Activated naive CD8-positive, alpha-beta T cell (primary cell): ENCODE results near the gene UBE2C.
"Not testable (repeated sequence)": the region's sequence is repeated elsewhere in the genome, so short reads cannot be mapped to it uniquely, and the experiment has no call there.

ENCODE experiments used
- H3K27ac Mint-ChIP-seq: one replicate; pipeline ENCODE4 v1.8.0; 2021; ENCODE audit warnings: mixed read lengths
- H3K27me3 Mint-ChIP-seq: one replicate; pipeline ENCODE4 v1.8.0; 2021; ENCODE audit warnings: mixed read lengths
- H3K36me3 Mint-ChIP-seq: one replicate; pipeline ENCODE4 v1.8.0; 2021; ENCODE audit warnings: mixed read lengths
- H3K4me1 Mint-ChIP-seq: one replicate; pipeline ENCODE4 v1.8.0; 2021; ENCODE audit warnings: low read depth, mixed read lengths
- H3K4me3 Mint-ChIP-seq: one replicate; pipeline ENCODE4 v1.8.0; 2021; ENCODE audit warnings: mild to moderate bottlenecking, mixed read lengths
- H3K9me3 Mint-ChIP-seq: one replicate; pipeline ENCODE4 v1.8.0; 2021; ENCODE audit warnings: low read depth, mixed read lengths

UBE2C gene

DNA sequence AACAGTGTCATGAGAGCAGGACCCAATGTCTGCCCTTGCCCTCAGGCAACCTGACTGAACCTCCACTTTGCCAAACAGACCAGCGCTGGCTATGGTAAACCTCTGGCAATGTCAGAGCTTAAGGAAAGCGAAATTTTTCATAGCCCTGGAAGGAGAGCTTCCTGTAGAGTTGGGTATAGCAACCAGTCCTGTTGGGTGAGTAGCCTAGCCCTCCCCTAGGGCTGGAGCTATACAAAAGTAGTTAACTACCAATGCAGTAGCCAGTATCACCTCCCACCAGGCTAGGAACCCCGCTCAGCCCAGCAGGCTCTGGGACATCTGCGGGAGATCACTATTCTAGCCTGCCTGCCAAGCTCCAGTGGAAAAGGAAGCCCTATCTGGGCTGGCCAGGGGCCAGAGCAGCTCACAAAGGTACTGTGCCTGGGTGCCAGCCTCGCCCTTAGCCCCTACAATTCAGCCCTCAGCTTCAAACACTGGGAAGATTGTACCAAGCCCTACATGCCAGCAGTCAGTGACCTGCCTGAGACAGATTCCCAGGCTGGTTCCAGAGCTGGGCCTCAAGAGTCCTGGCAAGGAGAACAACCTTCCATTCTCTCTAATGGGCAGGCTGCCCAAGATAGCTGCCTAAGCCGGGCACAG lies 28.7 kb upstream of the UBE2C start:
- no peak overlapping the region for H3K27ac Mint-ChIP-seq
- no peaks in the 10 kb centered on the region for H3K36me3 Mint-ChIP-seq
- H3K27me3 Mint-ChIP-seq, result no peaks in the 10 kb centered on the region

DNA sequence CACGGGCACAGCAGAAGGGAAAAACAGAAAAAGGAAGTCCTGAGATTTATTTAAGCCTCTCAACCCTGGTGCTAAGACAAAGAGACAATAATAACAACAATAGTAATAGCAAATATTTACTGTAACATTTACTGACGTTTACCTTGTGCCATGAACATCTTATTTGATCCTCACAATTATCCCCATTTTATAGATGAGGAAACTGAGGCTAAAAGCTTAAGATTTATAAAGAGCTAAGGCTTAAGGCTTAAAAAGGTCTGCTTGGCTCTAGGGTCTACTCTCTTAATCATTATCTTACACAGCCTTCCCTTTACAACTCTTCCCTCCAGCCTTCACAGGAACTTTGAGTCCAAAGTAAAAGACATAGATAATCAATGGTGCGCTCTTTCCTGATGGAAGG lies 24.1 kb upstream of the UBE2C start:
- H3K36me3 Mint-ChIP-seq, result no peaks in the 10 kb centered on the region
- H3K27ac Mint-ChIP-seq, result no peak overlapping the region
- no peaks in the 10 kb centered on the region for H3K9me3 Mint-ChIP-seq
- no peaks in the 10 kb centered on the region for H3K27me3 Mint-ChIP-seq
- H3K4me3 Mint-ChIP-seq, result no peak overlapping the region
- peaks cover 11% of the 10 kb centered on the region for H3K4me1 Mint-ChIP-seq

More for the DNA sequence above, 28.7 kb upstream of the UBE2C start:
- H3K9me3 Mint-ChIP-seq, result no peaks in the 10 kb centered on the region
- no peak overlapping the region for H3K4me3 Mint-ChIP-seq
- peaks cover 5% of the 10 kb centered on the region for H3K4me1 Mint-ChIP-seq

DNA sequence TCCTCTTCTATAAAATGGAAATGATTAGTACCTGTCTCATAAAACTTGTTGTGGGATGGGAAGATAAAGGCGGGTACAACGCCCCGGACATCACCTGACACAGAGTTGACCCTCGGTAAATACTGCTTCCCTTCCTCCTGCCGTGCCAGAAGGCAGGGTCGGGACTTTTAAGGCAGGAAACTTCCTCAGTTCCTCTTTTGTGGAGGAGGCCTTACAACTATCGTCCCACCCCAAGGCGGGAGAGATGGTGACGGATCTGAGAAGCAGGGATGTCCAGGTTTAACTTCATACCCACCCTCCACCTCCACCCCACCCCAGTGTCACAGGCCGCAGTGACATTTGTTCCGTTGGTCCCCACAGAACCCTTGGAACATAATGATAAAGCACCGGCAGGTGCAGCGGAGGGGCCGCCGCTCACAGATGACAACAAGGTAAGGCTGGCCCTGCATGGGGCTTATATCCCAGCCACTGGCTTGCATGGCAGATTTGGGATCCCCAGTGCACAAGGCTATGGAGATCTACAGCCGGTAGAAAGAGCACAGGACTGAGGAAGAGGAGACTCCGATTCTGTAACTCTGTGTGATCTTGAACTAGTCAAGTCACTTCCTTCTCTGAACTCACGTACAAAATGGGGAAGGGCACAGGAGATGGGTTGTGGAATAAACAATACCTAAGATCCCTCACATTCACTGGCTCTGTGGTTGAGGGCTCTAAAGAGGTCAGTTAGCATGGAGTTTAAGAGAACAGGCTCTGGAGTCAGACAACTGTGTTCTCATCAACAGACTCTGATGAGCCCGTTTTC lies 19.9 kb upstream of the UBE2C start:
- H3K4me1 Mint-ChIP-seq, result peaks cover 11% of the 10 kb centered on the region
- H3K4me3 Mint-ChIP-seq, result peak overlapping the region; percentile 96
- no peaks in the 10 kb centered on the region for H3K27me3 Mint-ChIP-seq
- no peaks in the 10 kb centered on the region for H3K9me3 Mint-ChIP-seq
- H3K27ac Mint-ChIP-seq, result peak overlapping the region; percentile 85
- no peaks in the 10 kb centered on the region for H3K36me3 Mint-ChIP-seq

DNA sequence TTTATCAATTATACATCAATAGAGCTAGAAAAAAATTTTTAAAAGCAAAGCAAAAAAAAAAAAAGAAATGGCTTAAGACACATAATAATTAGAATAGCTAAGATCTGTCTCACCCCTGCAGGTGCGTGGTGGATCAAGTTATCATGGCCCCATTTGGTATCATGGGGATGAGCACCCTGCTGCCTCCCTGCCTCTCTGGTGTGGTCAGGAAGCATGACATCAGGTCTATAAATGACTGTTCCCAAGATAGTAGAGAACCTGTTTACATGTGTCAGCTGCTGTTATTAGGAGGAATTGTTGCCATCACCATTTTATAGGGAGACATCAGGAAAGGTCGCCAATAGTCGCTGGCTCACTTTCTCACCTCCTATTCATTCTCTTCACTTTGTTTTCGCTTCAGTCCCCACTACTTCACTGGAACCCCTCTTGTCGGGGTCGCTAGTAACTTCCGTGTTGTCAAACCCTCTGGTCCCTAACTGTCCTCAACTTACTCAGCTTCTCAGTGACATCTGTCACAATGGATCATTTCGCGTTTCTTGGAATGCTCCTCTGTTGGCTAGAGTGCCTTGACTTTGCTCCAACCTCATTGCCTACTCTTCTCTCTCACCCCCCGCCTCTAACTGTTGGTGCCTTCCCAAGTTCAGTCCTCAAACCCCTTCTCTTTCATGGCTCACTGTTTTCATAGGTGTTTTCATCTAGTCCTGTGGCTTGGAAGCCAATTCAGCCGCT lies 15.9 kb upstream of the UBE2C start:
- no peak overlapping the region for H3K27ac Mint-ChIP-seq
- no peak overlapping the region for H3K4me3 Mint-ChIP-seq
- no peaks in the 10 kb centered on the region for H3K36me3 Mint-ChIP-seq
- peaks cover 13% of the 10 kb centered on the region for H3K4me1 Mint-ChIP-seq
- H3K27me3 Mint-ChIP-seq, result no peaks in the 10 kb centered on the region
- no peaks in the 10 kb centered on the region for H3K9me3 Mint-ChIP-seq

DNA sequence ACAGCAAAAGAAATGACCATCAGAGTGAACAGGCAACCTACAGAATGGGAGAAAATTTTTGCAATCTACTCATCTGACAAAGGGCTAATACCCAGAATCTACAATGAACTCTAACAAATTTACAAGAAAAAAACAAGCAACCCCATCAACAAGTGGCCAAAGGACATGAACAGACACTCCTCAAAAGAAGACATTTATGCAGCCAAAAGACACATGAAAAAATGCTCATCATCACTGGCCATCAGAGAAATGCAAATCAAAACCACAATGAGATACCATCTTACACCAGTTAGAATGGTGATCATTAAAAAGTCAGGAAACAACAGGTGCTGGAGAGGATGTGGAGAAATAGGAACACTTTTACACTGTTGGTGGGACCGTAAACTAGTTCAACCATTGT lies 14.9 kb upstream of the UBE2C start:
- H3K9me3 Mint-ChIP-seq, H3K36me3 Mint-ChIP-seq, H3K27ac Mint-ChIP-seq, H3K4me3 Mint-ChIP-seq, H3K27me3 Mint-ChIP-seq: not testable (repeated sequence)
- peaks cover 10% of the 10 kb centered on the region for H3K4me1 Mint-ChIP-seq

DNA sequence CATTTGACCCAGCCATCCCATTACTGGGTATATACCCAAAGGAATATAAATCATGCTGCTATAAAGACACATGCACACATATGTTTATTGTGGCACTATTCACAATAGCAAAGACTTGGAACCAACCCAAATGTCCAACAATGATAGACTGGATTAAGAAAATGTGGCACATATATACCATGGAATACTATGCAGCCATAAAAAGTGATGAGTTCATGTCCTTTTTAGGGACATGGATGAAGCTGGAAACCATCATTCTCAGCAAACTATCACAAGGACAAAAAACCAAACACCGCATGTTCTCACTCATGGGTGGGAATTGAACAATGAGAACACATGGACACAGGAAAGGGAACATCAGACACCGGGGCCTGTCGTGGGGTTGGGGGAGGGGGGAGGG lies 14.5 kb upstream of the UBE2C start:
- H3K4me3 Mint-ChIP-seq, H3K9me3 Mint-ChIP-seq, H3K27me3 Mint-ChIP-seq, H3K36me3 Mint-ChIP-seq, H3K4me1 Mint-ChIP-seq, H3K27ac Mint-ChIP-seq: not testable (repeated sequence)

DNA sequence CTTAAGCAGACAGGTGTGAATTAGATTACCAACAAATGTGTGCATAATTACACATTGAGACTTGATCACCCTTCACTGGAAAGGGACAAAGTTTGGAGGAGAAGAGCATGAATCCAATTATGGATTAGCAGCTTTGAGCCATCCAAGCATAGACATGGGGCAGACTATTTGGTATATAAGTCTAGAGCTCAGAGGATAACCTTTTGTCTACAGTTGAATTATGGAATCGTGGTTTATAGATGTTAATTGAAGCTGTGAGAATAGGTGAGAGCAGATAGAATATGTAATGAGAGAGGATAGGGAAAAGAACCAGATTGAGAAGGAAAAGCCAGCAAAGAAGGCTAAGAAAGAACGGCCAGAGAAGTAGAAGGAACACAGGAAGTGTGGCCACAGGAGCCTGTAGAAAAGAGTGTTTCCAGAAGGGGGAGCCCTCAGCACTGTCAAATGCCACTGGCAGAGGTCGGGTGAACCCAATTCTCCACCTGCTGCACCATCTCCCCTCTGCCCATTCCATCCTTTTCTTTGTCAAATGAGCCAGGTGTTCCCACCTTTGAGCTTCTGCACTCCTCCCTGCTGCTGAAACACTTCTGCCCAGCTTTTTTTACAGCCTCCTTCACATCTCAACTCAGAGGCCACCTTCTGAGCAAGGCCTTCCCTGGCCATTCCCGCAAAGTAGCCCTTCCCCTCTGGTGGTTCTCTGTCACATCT lies 13.4 kb upstream of the UBE2C start:
- Mint-ChIP-seq H3K27ac (no peak overlapping the region), H3K36me3 (peaks cover 3% of the 10 kb centered on the region), H3K4me3 (no peak overlapping the region), H3K27me3 (no peaks in the 10 kb centered on the region), H3K4me1 (peaks cover 4% of the 10 kb centered on the region), H3K9me3 (no peaks in the 10 kb centered on the region)

DNA sequence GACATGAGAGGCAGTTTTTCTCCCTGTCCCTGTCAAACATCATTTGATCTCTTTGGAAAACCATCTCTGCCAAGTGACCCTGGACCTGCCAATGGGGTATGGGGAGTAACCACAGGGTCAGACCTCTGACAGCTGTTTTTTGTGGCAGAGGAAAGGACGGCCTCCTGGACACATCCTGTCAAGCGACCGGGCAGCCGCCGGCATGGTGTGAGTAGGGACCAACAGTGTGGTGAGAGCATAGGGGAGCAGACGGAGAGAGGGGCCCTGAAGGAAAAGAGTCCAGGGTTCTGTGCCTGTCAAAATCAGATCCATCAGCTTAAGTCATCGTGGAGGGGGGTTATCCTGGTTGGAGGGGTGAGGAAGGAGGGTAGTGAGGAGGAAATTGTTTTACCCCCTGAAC lies 10.6 kb upstream of the UBE2C start:
- no peaks in the 10 kb centered on the region for H3K27me3 Mint-ChIP-seq
- H3K9me3 Mint-ChIP-seq, result no peaks in the 10 kb centered on the region
- H3K4me3 Mint-ChIP-seq, result no peak overlapping the region
- H3K27ac Mint-ChIP-seq, result no peak overlapping the region
- H3K4me1 Mint-ChIP-seq, result peaks cover 4% of the 10 kb centered on the region
- H3K36me3 Mint-ChIP-seq, result peaks cover 5% of the 10 kb centered on the region

DNA sequence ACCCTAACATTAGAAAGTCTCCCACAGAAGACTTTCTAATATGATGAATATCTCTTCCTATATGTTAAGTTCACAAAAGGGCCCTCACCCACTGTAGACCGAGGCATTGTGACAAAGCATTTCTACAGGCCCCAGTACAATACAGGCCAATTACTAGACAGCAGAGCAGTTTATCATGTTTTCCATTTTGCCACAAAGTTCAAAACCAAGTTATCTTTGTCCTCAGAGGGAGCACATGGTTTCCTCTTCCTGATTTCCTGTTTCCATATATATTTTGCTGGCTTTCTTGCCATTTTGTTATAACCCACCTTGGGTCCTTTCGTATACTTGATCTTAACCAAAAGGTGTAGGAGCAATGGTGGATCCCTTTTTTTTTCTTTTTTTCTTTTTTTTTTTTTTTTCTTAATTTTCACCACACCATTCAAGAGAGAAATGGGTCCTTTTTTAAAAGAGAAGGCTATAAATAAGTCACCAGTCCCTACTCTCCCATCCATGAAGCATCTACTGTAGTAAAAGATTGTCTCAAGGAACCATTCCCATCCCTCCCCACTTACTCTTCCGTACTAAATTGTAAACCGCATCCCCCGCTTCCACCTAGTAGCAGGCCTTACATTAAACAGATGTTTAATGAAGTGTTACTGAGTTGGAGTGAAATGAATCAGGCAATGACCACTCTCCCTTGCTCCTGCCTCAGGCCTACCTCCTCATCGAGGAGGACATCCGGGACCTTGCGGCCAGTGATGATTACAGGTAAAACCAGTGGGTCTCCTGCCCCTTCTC lies 2.1 kb upstream of the UBE2C start:
- H3K4me3 Mint-ChIP-seq, result no peak overlapping the region
- peaks cover 11% of the 10 kb centered on the region for H3K4me1 Mint-ChIP-seq
- no peaks in the 10 kb centered on the region for H3K27me3 Mint-ChIP-seq
- peaks cover 10% of the 10 kb centered on the region for H3K36me3 Mint-ChIP-seq
- no peaks in the 10 kb centered on the region for H3K9me3 Mint-ChIP-seq
- no peak overlapping the region for H3K27ac Mint-ChIP-seq

DNA sequence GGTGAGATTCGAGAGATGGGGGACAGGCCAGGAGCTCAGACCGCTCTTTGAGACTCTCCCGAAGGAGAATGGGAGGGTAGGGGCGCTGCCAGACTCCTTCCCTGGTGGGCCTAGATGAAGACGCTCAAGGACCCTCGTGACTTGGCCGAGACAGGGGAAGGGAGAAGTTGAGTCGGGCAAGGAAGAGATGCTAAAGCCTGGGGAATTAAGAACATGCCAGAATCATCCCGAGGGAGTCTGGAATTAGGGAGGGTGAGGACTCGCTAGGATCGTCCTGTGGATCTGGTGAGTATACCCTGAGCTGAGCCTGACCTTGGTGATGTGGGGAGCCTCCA lies 529 bp downstream of the UBE2C start:
- Mint-ChIP-seq H3K27ac (no peak overlapping the region), H3K9me3 (no peaks in the 10 kb centered on the region)

DNA sequence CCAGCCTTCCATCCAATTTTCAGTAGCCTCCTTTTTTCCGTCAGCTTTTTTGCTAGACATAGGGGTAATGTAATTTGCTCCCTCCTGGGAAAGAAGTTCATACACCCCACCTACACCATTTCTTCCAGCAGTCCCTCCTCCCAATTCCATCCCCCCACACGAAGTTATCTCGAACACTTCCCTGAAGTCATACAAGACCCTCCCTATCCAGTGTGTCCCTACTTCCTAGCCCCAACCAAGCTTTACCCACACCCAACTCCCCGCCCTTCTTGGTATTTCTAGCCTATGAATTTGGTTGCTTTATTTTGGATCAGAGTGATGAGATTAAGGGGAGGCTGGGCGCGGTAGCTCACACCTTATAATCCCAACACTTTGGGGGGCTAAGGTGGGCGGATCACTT lies 1.0 kb downstream of the UBE2C start:
- H3K4me3 Mint-ChIP-seq, result peak overlapping the region; percentile 85
- no peaks in the 10 kb centered on the region for H3K27me3 Mint-ChIP-seq
- no peak overlapping the region for H3K27ac Mint-ChIP-seq
- H3K4me1 Mint-ChIP-seq, result peaks cover 11% of the 10 kb centered on the region
- H3K36me3 Mint-ChIP-seq, result peaks cover 12% of the 10 kb centered on the region
- no peaks in the 10 kb centered on the region for H3K9me3 Mint-ChIP-seq

More for the DNA sequence above, 529 bp downstream of the UBE2C start:
- peaks cover 11% of the 10 kb centered on the region for H3K4me1 Mint-ChIP-seq
- no peaks in the 10 kb centered on the region for H3K27me3 Mint-ChIP-seq
- peaks cover 12% of the 10 kb centered on the region for H3K36me3 Mint-ChIP-seq
- peak overlapping the region; percentile 85 for H3K4me3 Mint-ChIP-seq

DNA sequence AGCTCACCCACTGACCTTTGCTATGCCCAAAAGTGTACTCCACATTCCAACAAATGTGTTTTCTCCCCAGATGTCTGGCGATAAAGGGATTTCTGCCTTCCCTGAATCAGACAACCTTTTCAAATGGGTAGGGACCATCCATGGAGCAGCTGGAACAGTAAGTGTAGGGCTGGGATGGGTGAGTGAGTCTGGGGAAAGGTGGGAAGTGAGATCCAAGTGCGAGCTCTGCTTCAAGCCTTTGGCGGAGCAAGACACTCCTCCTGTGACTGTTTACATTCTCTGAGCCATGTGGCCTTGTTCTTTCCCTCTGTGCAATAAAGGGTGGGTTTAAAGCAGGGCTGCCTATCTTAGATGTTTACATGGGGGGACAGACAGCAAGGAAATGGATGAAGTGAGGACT lies 1.9 kb downstream of the UBE2C start:
- Mint-ChIP-seq H3K4me3 (no peak overlapping the region), H3K9me3 (no peaks in the 10 kb centered on the region), H3K27me3 (no peaks in the 10 kb centered on the region), H3K4me1 (peaks cover 11% of the 10 kb centered on the region), H3K36me3 (peaks cover 10% of the 10 kb centered on the region), H3K27ac (no peak overlapping the region)

DNA sequence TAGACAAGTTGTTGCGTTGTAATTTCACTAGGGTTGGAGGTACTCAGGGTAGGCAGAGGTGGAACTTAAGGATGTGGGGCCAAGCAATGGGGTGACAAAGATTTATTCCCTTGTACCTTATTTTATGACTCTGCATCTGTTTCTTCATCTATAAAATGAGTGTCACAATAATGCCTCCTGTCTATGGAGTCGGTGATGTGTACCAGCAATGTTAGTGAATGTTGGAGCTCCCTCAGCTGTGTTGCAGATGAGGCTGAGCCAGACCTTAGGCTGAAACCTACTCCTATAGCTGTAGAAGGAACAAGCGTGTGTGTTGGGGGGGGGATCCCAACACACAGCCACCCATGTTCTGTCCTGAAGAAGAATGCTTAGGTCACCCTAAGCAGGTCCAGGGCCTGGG lies 4.5 kb downstream of the UBE2C start:
- no peak overlapping the region for H3K27ac Mint-ChIP-seq
- peaks cover 2% of the 10 kb centered on the region for H3K36me3 Mint-ChIP-seq
- H3K4me3 Mint-ChIP-seq, result no peak overlapping the region
- peaks cover 6% of the 10 kb centered on the region for H3K4me1 Mint-ChIP-seq
- H3K9me3 Mint-ChIP-seq, result no peaks in the 10 kb centered on the region
- H3K27me3 Mint-ChIP-seq, result peaks cover 5% of the 10 kb centered on the region

DNA sequence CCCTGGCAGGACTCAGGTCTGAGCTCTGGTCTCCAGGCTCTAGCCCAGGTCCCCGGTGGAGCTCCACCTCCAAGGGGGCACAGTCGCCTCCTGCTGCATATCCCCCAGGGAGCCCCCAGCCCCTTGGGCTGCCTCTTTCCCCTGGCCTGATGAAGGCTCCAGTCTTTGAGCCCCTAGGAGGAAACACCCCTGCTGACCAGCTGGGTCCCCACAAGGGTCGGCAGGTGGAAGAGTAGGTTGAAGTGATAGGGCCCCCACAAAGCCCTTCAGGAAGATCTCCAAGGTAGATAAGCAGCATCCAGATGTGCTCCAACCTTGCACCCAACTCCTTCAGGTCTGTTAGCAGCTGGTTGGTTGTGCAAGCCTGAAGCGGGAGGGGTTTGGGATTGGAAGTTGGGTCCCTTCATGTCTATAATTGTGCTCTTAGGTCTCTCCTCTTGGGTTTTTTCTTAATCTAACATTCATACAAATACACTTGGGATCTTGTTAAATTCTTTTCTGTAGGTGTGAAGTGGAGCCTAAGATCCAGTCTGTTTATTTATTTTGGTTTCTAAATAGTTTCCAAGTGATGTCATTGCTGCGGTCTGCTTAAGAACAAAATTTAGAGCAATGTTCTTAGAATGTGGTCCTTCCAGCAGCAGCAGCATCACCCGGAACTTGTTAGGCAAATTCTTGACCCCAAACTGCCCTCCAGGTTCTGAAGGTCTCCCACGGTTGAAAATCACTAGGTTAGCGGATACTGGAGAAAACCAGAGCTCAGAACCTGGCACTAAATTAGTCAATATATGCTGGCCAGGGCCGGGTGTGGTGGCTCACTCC lies 5.1 kb downstream of the UBE2C start:
- Mint-ChIP-seq H3K4me3 (no peak overlapping the region), H3K27ac (no peak overlapping the region), H3K9me3 (no peaks in the 10 kb centered on the region), H3K4me1 (peaks cover 6% of the 10 kb centered on the region), H3K27me3 (peaks cover 10% of the 10 kb centered on the region), H3K36me3 (peaks cover 2% of the 10 kb centered on the region)
